ENCODE data around the gene GABBR2. TPM values are rescaled to one million over a fixed set of nuclear protein-coding genes. Genes with fewer than 3 reads are reported as not detected.

The GABBR2 gene
- total RNA-seq, 1 experiment from 2014 or later, result 0.74 TPM

GRCh38 chr9:98634685-98635336 lies 73.9 kb downstream of the GABBR2 start:
- no peak for DNase-seq (ENCODE audit: low spot score)

DNA sequence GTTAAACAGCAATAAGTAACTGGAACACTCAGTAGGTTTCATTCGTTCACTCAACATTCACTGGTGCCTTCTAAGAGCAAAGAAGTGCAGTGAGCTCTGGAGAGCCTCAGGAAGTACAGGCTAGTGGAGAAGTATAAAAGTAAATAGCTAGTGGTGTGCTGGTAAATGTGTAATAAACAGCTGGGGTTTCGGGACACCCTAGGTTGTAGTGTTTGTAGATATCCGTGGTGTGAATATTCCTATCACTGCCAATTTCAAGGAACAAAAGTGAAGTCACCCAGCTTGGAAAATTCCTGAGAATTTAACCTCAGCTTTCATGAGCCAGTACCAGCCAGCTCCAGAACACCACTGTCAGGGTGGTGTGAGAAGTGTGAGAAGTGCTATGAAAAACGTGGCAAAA lies 75.9 kb downstream of the GABBR2 start:
- DNase-seq (ENCODE audit: low spot score), result no peak

DNA sequence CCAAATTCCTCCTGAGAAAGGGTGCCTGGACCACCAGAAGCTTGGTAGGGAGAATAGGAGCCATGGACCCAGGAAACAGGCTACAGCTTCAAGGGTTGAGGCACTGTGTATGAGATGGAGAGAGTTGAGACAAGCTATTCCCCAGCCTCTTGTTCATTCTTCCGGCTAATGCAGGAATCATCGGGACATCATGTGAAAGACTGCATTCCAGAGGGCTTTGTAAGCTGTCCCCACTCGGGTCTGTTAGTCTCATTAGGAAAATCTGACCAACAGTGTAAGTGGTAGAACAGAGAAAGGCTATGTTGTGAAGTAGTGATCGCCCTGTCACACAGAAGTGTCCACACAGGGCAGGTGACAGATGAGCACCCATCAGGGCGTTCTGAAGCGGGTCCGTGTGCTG lies 81.4 kb downstream of the GABBR2 start:
- peak; percentile 18 for DNase-seq (ENCODE audit: low spot score)

GRCh38 chr9:98625728-98626127 lies 83.0 kb downstream of the GABBR2 start:
- DNase-seq (ENCODE audit: low spot score), result no peak

GRCh38 chr9:98619788-98620187 lies 88.9 kb downstream of the GABBR2 start:
- no peak for DNase-seq (ENCODE audit: low spot score)

GRCh38 chr9:98615633-98616032 lies 93.1 kb downstream of the GABBR2 start:
- DNase-seq (ENCODE audit: low spot score), result no peak

DNA sequence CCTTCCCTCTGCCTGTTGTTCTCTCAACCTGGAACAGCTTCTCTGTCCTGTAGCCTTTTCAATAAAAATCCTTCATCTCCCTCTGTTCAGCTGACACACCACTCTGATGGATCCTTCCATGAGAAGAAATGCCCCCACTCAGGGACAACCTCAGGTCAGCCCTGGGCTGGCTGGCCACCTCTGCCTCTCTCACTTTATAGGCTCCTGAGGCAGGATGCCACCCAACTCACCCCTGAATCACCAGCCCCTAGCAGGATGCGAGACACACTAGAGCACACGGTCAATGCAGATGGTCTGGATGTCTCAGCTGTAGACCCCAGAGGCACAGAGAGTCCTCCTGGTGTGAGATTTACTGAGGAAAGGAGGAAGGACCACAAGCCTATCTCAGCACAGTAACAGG lies 93.8 kb downstream of the GABBR2 start:
- no peak for DNase-seq (ENCODE audit: low spot score)

- DNase-seq (ENCODE audit: low spot score), result no peak
Observed at GRCh38 chr9:98612061-98612752, 96.5 kb downstream of the GABBR2 start.

- DNase-seq (ENCODE audit: low spot score), result no peak
Observed at GRCh38 chr9:98611319-98611718, 97.4 kb downstream of the GABBR2 start.

DNA sequence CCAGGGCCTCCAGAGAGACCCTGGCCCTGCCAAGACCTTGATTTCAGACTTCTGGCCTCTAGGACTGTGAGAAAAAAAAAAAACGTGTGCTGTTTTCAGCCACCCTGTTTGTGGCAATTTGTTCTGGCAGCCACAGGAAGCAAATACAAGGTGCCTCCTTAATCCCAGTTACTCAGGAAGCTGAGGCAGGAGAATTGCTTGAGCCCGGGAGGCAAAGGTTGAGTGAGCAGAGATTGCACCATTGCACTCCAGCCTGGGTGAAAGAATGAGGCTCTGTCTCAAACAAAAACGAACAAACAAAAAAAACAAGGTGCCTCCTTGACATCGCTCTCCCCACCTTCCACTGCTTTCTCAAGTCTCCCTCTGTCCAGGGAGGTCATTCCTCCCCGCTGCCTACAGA lies 98.0 kb downstream of the GABBR2 start:
- DNase-seq (ENCODE audit: low spot score), result no peak

DNA sequence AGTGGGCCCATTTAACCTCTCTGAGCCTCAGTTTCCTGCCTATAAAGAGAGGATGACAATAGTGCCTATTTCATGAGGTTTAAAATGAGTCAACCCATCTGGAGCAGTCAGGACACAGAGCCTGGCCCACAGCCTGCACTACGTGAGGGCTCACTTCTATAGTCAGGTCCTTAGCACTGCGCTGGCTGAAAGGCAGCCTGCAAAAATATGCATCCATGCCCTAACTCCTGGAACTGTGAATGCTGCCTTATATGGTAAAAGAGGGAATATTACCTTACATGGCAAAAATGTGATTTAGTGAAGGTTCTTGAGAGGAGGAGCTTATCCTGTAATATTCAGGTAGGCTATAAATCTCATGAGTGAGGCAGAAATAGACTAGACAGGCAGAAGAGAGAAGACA lies 98.5 kb downstream of the GABBR2 start:
- peak; percentile 13 for DNase-seq (ENCODE audit: low spot score)

- no peak for DNase-seq (ENCODE audit: low spot score)
Observed at GRCh38 chr9:98609646-98610045, 99.1 kb downstream of the GABBR2 start.

GRCh38 chr9:98607787-98608186 lies 100.9 kb downstream of the GABBR2 start:
- DNase-seq (ENCODE audit: low spot score), result peak; percentile 59

GRCh38 chr9:98607152-98607551 lies 101.6 kb downstream of the GABBR2 start:
- DNase-seq (ENCODE audit: low spot score), result no peak

GRCh38 chr9:98606730-98607129 lies 102.0 kb downstream of the GABBR2 start:
- no peak for DNase-seq (ENCODE audit: low spot score)

- no peak for DNase-seq (ENCODE audit: low spot score)
Observed at GRCh38 chr9:98605116-98605515, 103.6 kb downstream of the GABBR2 start.

DNA sequence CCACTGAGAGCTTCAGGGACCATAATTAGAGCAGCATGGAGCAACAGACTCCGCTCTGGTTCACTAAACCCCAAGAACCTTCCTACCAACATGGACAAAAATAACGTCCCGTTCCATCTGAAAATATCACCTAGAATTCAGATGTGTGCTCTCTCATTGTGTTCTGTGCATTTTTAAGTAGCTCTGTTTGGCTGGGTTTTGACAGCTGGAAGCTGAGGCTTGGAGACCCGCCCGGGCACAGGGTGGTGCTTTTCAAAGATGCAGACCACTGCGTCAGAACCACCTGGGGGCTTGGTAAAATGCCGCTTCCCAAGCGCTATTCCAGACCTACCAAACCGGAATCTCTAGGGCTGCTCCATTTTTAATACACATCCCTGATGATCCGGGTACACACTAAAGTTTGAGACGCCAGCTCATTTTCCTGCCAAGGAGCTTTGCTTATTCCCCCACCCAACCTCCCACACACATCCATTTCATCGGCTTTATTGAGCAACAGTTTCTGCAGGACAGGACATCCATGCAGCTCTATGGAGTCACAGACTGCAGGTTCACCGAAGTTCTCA lies 104.8 kb downstream of the GABBR2 start:
- DNase-seq (ENCODE audit: low spot score), result no peak

GRCh38 chr9:98602839-98603500 lies 105.8 kb downstream of the GABBR2 start:
- no peak for DNase-seq (ENCODE audit: low spot score)

- DNase-seq (ENCODE audit: low spot score), result no peak
Observed at GRCh38 chr9:98600631-98601030, 108.1 kb downstream of the GABBR2 start.

- DNase-seq (ENCODE audit: low spot score), result no peak
Observed at GRCh38 chr9:98599566-98600216, 109.0 kb downstream of the GABBR2 start.

DNA sequence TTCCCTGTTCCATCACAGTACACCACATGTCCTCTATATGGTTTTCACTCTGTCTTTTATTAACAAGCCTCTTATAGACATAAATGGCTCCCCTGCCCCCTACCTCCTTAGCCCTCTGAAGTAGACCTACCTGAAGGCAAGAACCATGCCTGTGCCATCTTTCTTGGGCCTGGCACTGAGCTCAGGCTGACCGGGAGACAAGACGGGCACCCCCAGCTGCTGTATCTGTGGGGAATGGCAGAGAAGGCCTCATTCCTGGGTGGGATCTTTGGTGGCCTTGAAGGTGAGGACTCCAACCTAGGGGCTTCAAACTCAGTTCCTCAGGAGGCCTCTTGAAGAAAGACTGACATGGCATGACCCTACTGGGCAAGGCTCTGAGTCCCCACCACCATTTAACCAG lies 109.9 kb downstream of the GABBR2 start:
- DNase-seq (ENCODE audit: low spot score), result no peak

GRCh38 chr9:98597236-98597771 lies 111.4 kb downstream of the GABBR2 start:
- no peak for DNase-seq (ENCODE audit: low spot score)

All from A172 (cell line).